Gastrocnemius medialis (tissue), 4 donors: ENCODE results near the gene KRT83.

ENCODE experiments used
- CTCF ChIP-seq, 5 experiments: fragments of 450-650 bp in 3 of 5; fragments of 200-600 bp in 2 of 5; sonication (generic) in 2 of 5; IDR thresholded peaks in 4 of 5; conservative IDR thresholded peaks in 1 of 5; 1 replicate in 4 of 5; 2 replicates in 1 of 5; pipeline ENCODE4 v1.5.1; 2016 to 2019; ENCODE audit warnings: antibody characterized with exemption in 5 of 5, mild to moderate bottlenecking in 3 of 5, moderate library complexity in 3 of 5
- POLR2A ChIP-seq, 2 donors: fragments of 450-650 bp; IDR thresholded peaks; one replicate each; pipeline ENCODE4 v1.6.1; 2017; ENCODE audit warnings: antibody characterized with exemption in 2 of 2, mild to moderate bottlenecking in 2 of 2, moderate library complexity in 2 of 2

- no peak for TF ChIP-seq CTCF (IDR thresholded peaks at IDR 0.05 in 4 of 5, conservative IDR thresholded peaks at IDR 0.05 in 1 of 5)
- TF ChIP-seq POLR2A (IDR thresholded peaks at IDR 0.05), result no peak
Measured at GRCh38 chr12:52277486-52278245, 43.5 kb downstream of the KRT83 start.
